ENCODE measurements around the gene RASGRP4.
A peak's percentile ranks its signal among the peaks of the same experiment; 100 is the strongest.

Gene RASGRP4

GRCh38 chr19:38413416-38413815, 12.6 kb downstream of the RASGRP4 start:
- Histone ChIP-seq H3K36me3 (ENCODE audit: control insufficient read depth in 2 of 2, insufficient read depth in 1 of 2, low read length in 2 of 2) (peaks cover 0 to 3% of the 10 kb centered on the region in 2 experiments; a peak in 1 of 3 replicates), H3K4me3 (ENCODE audit: low read depth, low read length) (no peak overlapping the region), H3K9me3 (ENCODE audit: control insufficient read depth, insufficient read depth, low read depth, low read length) (no peaks in the 10 kb centered on the region), H3K4me1 (ENCODE audit: control insufficient read depth, insufficient read depth, low read length) (peaks cover 10% of the 10 kb centered on the region), H3K27ac (ENCODE audit: extremely low read depth, low read depth, low read length) (no peak overlapping the region)
- POLR2A ChIA-PET, result interaction anchor here (0.8 to 1.1 kb wide), 3 partner anchors 11 to 39 kb away, joined by 3 to 4 read pairs (median 3); partner anchors contain the start of genes FAM98C and PSMD8
- TF ChIP-seq ZNF202 (tag by site-specific recombination; IDR thresholded peaks at IDR 0.05; ENCODE audit: borderline replicate concordance) (no peak), ZNF600 (tag by site-specific recombination; IDR thresholded peaks at IDR 0.05) (peak; percentile 32; the same call in 1 of the 2 replicates), ZNF596 (tag by site-specific recombination; IDR thresholded peaks at IDR 0.05) (no peak), RBAK (tag by site-specific recombination; IDR thresholded peaks at IDR 0.05) (no peak), ZNF561 (tag by site-specific recombination; IDR thresholded peaks at IDR 0.05; ENCODE audit: borderline replicate concordance) (no peak), BCL11A (tag by site-specific recombination; IDR thresholded peaks at IDR 0.05; ENCODE audit: low read depth) (0 out of 2 replicates have a peak, but pooled peaks have one; percentile 24)
- TF ChIP-seq, protein P1, sequence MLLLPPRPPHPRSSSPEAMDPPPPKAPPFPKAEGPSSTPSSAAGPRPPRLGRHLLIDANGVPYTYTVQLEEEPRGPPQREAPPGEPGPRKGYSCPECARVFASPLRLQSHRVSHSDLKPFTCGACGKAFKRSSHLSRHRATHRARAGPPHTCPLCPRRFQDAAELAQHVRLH (tag by site-specific recombination; IDR thresholded peaks at IDR 0.05), result peak; percentile 65; the same call in 1 of the 2 replicates
- CTCF ChIA-PET, result interaction anchor here (3.0 kb wide), 1 partner anchor 10 kb away, joined by 32 read pairs; the partner anchor contains the start of gene FAM98C

DNA sequence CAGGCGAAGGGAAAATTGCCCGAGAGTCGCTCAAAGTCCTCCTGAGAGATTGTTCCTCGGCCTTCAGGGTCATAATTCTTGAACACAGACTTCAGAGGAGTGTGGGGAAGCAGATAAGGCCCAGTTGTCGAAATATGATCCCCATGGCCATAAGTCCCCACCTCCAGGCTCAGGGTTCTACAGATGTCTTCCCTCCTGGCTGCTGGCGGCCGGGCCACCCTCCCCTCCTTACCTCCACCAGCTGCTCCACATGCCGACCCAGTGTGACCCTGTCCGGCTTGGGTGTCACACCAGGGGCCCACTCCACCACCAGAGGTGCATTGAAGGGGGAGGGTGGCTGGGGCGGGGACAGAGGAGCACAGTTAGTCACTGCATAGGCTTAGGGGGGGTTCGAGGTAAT, 13.1 kb downstream of the RASGRP4 start:
- no peak overlapping the region for H3K4me3 ChIP-seq (ENCODE audit: low read depth, low read length)
- H3K9me3 ChIP-seq (ENCODE audit: control insufficient read depth, insufficient read depth, low read depth, low read length), result no peaks in the 10 kb centered on the region
- H3K36me3 ChIP-seq (ENCODE audit: control insufficient read depth in 2 of 2, insufficient read depth in 1 of 2, low read length in 2 of 2), result peaks cover 0 to 8% of the 10 kb centered on the region in 2 experiments; a peak in 1 of 3 replicates
- ChIA-PET POLR2A (interaction anchor here (0.8 to 1.1 kb wide), 3 partner anchors 10 to 39 kb away, joined by 3 to 4 read pairs (median 3); partner anchors contain the start of genes FAM98C and PSMD8), CTCF (interaction anchor here (1.0 to 3.0 kb wide), 2 partner anchors 9 to 77 kb away, joined by 3 to 32 read pairs; partner anchors contain the start of genes CATSPERG and FAM98C)
- H3K4me1 ChIP-seq (ENCODE audit: control insufficient read depth, insufficient read depth, low read length), result peaks cover 6% of the 10 kb centered on the region
- no peak overlapping the region for H3K27ac ChIP-seq (ENCODE audit: extremely low read depth, low read depth, low read length)
- TF ChIP-seq GLIS1 (tag by site-specific recombination; IDR thresholded peaks at IDR 0.05) (no peak), ZBTB17 (tag by site-specific recombination; IDR thresholded peaks at IDR 0.05) (peak; percentile 28; the same call in 1 of the 2 replicates), ZFP3 (tag by site-specific recombination; IDR thresholded peaks at IDR 0.05; ENCODE audit: low read depth) (no peak), PATZ1 (tag by site-specific recombination; IDR thresholded peaks at IDR 0.05) (0 out of 2 replicates have a peak, but pooled peaks have one; percentile 29), ZNF501 (tag by site-specific recombination; IDR thresholded peaks at IDR 0.05) (no peak), ZBTB6 (tag by site-specific recombination; IDR thresholded peaks at IDR 0.05) (no peak; the same call in 1 of the 2 replicates), ZNF292 (tag by site-specific recombination; IDR thresholded peaks at IDR 0.05; ENCODE audit: borderline replicate concordance, low read depth) (no peak), MYNN (tag by site-specific recombination; IDR thresholded peaks at IDR 0.05; ENCODE audit: borderline replicate concordance) (no peak), ZNF341 (tag by site-specific recombination; IDR thresholded peaks at IDR 0.05; ENCODE audit: low read depth) (0 out of 2 replicates have a peak, but pooled peaks have one; percentile 21), ZNF146 (tag by site-specific recombination; IDR thresholded peaks at IDR 0.05) (no peak), KLF16 (tag by site-specific recombination; IDR thresholded peaks at IDR 0.05) (no peak), ZSCAN16 (tag by site-specific recombination; IDR thresholded peaks at IDR 0.05) (no peak), ZEB2 (tag by site-specific recombination; IDR thresholded peaks at IDR 0.05) (no peak)
- TF ChIP-seq, protein P2, sequence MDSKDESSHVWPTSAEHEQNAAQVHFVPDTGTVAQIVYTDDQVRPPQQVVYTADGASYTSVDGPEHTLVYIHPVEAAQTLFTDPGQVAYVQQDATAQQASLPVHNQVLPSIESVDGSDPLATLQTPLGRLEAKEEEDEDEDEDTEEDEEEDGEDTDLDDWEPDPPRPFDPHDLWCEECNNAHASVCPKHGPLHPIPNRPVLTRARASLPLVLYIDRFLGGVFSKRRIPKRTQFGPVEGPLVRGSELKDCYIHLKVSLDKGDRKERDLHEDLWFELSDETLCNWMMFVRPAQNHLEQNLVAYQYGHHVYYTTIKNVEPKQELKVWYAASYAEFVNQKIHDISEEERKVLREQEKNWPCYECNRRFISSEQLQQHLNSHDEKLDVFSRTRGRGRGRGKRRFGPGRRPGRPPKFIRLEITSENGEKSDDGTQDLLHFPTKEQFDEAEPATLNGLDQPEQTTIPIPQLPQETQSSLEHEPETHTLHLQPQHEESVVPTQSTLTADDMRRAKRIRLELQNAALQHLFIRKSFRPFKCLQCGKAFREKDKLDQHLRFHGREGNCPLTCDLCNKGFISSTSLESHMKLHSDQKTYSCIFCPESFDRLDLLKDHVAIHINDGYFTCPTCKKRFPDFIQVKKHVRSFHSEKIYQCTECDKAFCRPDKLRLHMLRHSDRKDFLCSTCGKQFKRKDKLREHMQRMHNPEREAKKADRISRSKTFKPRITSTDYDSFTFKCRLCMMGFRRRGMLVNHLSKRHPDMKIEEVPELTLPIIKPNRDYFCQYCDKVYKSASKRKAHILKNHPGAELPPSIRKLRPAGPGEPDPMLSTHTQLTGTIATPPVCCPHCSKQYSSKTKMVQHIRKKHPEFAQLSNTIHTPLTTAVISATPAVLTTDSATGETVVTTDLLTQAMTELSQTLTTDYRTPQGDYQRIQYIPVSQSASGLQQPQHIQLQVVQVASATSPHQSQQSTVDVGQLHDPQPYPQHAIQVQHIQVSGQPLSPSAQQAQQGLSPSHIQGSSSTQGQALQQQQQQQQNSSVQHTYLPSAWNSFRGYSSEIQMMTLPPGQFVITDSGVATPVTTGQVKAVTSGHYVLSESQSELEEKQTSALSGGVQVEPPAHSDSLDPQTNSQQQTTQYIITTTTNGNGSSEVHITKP (tag by site-specific recombination; IDR thresholded peaks at IDR 0.05), result 0 out of 2 replicates have a peak, but pooled peaks have one; percentile 20
- TF ChIP-seq, protein P3, sequence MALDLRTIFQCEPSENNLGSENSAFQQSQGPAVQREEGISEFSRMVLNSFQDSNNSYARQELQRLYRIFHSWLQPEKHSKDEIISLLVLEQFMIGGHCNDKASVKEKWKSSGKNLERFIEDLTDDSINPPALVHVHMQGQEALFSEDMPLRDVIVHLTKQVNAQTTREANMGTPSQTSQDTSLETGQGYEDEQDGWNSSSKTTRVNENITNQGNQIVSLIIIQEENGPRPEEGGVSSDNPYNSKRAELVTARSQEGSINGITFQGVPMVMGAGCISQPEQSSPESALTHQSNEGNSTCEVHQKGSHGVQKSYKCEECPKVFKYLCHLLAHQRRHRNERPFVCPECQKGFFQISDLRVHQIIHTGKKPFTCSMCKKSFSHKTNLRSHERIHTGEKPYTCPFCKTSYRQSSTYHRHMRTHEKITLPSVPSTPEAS (tag by site-specific recombination; IDR thresholded peaks at IDR 0.05), result no peak
- TF ChIP-seq, protein P4, sequence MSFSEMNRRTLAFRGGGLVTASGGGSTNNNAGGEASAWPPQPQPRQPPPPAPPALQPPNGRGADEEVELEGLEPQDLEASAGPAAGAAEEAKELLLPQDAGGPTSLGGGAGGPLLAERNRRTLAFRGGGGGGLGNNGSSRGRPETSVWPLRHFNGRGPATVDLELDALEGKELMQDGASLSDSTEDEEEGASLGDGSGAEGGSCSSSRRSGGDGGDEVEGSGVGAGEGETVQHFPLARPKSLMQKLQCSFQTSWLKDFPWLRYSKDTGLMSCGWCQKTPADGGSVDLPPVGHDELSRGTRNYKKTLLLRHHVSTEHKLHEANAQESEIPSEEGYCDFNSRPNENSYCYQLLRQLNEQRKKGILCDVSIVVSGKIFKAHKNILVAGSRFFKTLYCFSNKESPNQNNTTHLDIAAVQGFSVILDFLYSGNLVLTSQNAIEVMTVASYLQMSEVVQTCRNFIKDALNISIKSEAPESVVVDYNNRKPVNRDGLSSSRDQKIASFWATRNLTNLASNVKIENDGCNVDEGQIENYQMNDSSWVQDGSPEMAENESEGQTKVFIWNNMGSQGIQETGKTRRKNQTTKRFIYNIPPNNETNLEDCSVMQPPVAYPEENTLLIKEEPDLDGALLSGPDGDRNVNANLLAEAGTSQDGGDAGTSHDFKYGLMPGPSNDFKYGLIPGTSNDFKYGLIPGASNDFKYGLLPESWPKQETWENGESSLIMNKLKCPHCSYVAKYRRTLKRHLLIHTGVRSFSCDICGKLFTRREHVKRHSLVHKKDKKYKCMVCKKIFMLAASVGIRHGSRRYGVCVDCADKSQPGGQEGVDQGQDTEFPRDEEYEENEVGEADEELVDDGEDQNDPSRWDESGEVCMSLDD (tag by site-specific recombination; IDR thresholded peaks at IDR 0.05), result no peak
